Right lung (tissue), 5 donors: ENCODE results near the gene PCDH12. TPM values are rescaled to one million over a fixed set of nuclear protein-coding genes. Genes with fewer than 3 reads are reported as not detected.
"Not testable (repeated sequence)": the region's sequence is repeated elsewhere in the genome, so short reads cannot be mapped to it uniquely, and the experiment has no call there.

Experiments used
- DNase-seq, 2 donors: peaks; one replicate each; pipeline ENCODE4 v3.0.0-alpha.2; 2013
- polyA plus RNA-seq, 5 donors: library from polyadenylated mRNA; unstranded; fragments of 120-200 nt; gene quantifications; one replicate each; pipeline versions ENCODE4 v1.2.1 to v1.2.3, GENCODE V29; 2013; ENCODE audit warnings: inconsistent platforms in 1 of 5, low replicate concordance in 1 of 5; ENCODE audit not compliant: insufficient read length in 5 of 5, insufficient read depth in 1 of 5

The PCDH12 gene
- polyA plus RNA-seq, 5 donors: 33.0 to 41.9 (median 35.7) TPM

GRCh38 chr5:141941779-141942178 is 16.2 kb downstream of the PCDH12 start:
- no peak for DNase-seq

GRCh38 chr5:141941307-141941706 is 16.7 kb downstream of the PCDH12 start:
- no peak for DNase-seq

- no peak for DNase-seq
Measured at GRCh38 chr5:141940695-141941271, 17.2 kb downstream of the PCDH12 start.

GRCh38 chr5:141935538-141935937 is 22.5 kb downstream of the PCDH12 start:
- DNase-seq: no peak

- DNase-seq: no peak
Measured at GRCh38 chr5:141934099-141934844, 23.7 kb downstream of the PCDH12 start.

- no peak for DNase-seq
Measured at GRCh38 chr5:141933151-141933550, 24.9 kb downstream of the PCDH12 start.

GRCh38 chr5:141931694-141932093 is 26.3 kb downstream of the PCDH12 start:
- DNase-seq: no peak

- DNase-seq: no peak
Measured at GRCh38 chr5:141929398-141930058, 28.5 kb downstream of the PCDH12 start.

GRCh38 chr5:141928051-141928450 is 30.0 kb downstream of the PCDH12 start:
- no peak for DNase-seq

- no peak for DNase-seq
Measured at GRCh38 chr5:141926434-141926833, 31.6 kb downstream of the PCDH12 start.

- peak; percentile 95 to 96 for DNase-seq
Measured at GRCh38 chr5:141923448-141924313, 34.3 kb downstream of the PCDH12 start, which contains the start of gene DELE1. DELE1 (plus strand) TSS chr5:141923871; CDS start chr5:141923942, 71 bp downstream.

GRCh38 chr5:141922827-141923447 is 35.1 kb downstream of the PCDH12 start:
- DNase-seq: not testable (repeated sequence)

- DNase-seq: no peak
Measured at GRCh38 chr5:141920771-141921170, 37.2 kb downstream of the PCDH12 start.

- DNase-seq: no peak
Measured at GRCh38 chr5:141919218-141920119, 38.5 kb downstream of the PCDH12 start.

GRCh38 chr5:141917760-141918159 is 40.2 kb downstream of the PCDH12 start:
- DNase-seq: no peak

GRCh38 chr5:141916522-141916921 is 41.5 kb downstream of the PCDH12 start:
- DNase-seq: no peak

GRCh38 chr5:141915881-141916336 is 42.1 kb downstream of the PCDH12 start:
- DNase-seq: no peak

GRCh38 chr5:141914797-141915196 is 43.2 kb downstream of the PCDH12 start:
- no peak for DNase-seq

GRCh38 chr5:141914199-141914743 is 43.7 kb downstream of the PCDH12 start:
- DNase-seq: peak; percentile 12 to 23
